HTERT RPE-1 (cell line): ENCODE measurements around the gene FBXO11.

Experiments
- in situ Hi-C: fragments of 300-500 bp; cut with MboI; formaldehyde crosslinking; loops from 4 replicates; pipeline ENCODE4 v1.14.3; 2020; ENCODE audit warnings: low sequenced_read_pairs

Gene FBXO11

GRCh38 chr2:47796090-47796697 is 110.1 kb downstream of the FBXO11 start:
- in situ Hi-C loops: no loop called here

GRCh38 chr2:47785986-47786385 is 120.3 kb downstream of the FBXO11 start:
- in situ Hi-C loops: no loop called here

DNA sequence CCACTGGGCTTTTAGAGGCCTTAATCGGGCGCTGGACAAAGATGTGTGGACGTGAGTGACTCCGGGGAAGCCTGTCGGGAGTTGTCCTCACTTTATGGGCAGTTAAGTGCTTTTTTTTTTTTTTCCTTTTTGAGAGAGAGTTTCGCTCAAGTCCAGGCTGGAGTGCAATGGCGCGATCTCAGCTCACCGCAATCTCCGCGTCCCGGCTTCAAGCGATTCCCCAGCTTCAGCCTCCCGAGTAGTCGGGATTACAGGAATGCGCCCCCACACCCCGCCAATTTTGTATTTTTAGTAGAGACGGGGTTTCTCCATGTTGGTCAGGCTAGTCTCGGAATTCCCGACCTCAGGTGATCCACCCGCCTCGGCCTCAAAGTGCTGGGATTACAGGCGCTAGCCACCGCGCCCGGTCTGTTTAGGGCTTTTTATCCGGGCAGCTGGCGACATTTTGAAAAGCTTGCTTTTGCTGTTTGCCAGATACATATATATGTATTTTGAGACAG is 121.9 kb downstream of the FBXO11 start:
- in situ Hi-C loops: no loop called here

GRCh38 chr2:47783486-47784351 is 122.6 kb downstream of the FBXO11 start:
- in situ Hi-C loops: no loop called here

GRCh38 chr2:47782671-47783485 is 123.4 kb downstream of the FBXO11 start, which contains the start of gene MSH6:
TSS of gene MSH6 (plus strand) at chr2:47783145. CDS start at chr2:47783234, 89 bp downstream.
- in situ Hi-C loops: no loop called here

GRCh38 chr2:47782381-47782670 is 124.0 kb downstream of the FBXO11 start:
- in situ Hi-C loops: no loop called here

GRCh38 chr2:47779426-47779790 is 126.9 kb downstream of the FBXO11 start:
- in situ Hi-C loops: no loop called here

DNA sequence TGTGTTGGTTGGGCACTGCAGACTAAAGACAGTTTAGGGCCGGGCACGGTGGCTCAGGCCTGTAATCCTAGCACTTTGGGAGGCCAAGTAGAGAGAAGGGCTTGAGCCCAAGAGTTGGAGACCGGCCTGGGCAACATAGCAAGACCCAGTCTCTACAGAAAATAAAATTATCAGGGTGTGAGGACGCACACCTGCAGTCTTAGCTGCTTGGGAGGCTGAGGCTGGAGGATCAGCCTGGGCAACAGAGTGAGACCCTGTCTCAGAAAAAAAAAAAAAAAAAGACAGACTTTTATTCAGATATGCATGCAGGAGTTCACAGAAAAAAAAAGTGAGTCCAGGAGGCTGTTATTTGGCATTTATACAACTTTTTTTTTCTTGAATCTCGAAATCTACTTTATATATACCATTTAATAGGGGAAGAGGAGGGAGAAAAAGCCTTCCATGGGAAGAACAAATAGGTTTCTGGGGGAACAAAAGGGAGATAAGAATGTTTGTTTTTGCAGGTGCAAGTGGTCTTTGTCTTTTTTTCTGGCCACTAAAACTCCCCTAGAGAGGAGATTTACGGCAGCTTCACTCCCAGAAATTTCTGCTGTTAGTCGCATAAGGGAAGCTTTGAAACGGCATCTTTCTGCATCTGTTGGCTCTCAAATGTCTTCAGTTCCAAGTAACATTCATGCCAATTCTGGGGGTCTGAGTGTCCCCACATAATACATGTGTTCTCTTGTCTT is 127.4 kb downstream of the FBXO11 start:
- in situ Hi-C loops: no loop called here

DNA sequence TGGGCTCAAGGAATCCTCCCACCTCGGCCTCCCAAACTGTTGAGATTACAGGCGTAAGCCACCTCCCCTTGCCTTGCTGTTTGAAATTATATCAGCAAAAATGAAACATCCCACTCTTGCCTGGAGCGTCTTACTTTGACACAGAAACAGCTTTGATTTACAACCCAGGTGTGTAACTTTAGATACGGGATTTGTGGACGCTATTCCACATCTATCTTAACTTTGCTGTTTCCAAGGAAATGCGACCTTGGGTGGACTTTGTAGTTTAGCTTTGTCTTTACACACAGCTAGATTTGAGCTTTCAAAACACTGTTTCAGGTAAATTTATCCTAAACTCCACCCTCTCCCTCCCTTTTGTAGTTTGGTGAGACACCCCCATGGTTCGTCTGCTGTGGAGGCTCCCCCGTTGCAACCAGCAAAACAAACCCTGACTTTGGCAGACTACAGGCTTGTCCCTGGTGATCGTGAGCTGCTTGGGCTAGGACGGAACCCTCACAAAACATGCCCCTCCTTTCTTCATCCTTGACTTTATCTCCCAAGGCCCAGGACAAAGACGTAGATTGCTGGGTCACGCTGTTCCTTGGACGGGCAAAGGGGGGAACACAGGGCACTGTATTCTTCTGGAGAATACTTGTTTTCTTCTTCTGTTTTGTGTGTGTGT is 128.9 kb downstream of the FBXO11 start:
- in situ Hi-C loops: no loop called here

- in situ Hi-C loops: no loop called here
Measured at GRCh38 chr2:47774567-47774966, 131.7 kb downstream of the FBXO11 start.

GRCh38 chr2:47772343-47772742 is 134.0 kb downstream of the FBXO11 start:
- in situ Hi-C loops: no loop called here

GRCh38 chr2:47771211-47771610 is 135.1 kb downstream of the FBXO11 start:
- in situ Hi-C loops: no loop called here

DNA sequence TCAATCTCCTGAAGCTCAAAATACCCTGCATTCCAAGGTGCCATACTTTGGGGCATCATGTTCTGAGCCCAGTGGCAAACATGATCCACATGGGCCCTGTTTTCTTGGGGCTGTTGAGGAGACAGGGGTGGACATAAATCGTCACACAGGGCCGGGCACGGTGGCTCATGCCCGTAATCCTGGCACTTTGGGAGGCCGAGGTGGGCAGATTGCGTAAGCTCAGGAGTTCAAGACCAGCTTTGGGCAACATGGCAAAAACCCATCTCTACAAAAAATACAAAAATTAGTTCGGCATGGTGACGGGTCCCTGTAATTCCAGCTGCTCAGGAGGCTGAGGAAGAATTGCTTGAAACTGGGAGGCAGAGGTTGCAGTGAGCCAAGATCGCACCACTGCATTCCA is 137.0 kb downstream of the FBXO11 start:
- in situ Hi-C loops: no loop called here

DNA sequence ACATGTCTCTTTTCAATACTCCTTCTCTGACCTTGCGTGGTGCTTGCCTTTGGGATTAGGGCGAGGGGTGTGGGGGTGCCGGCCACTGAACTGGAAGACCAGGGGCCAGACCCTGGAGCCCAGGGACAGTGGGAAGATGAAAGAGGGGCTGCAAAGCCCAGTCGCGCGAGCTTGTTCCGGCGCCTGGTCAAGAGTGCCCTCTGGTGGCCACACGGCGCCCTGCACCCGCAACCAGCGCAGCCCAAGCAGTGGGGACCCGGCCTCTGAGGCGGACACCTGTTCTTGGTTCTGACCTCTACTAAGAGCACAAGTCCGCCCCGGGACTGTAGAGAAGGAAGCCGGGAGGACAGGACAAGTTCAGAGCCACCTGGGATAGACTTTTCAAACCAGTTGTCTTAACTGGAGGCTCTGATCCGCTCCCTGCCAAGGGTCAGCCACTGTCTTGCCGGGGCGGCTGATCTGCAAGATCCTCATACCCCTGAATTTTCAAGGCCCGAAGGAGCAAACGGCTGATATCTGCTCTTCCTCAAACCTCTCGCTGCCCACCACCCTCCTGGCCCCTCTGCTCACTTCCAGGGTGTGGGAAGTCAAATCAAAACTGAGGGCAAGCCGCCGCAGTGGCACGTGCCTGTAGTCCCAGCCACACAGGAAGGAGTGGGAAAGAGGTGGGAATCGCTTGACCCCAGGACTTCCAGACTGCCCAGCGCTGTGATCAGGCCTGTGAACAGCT is 138.3 kb downstream of the FBXO11 start:
- in situ Hi-C loops: no loop called here

GRCh38 chr2:47767497-47767844 is 138.8 kb downstream of the FBXO11 start:
- in situ Hi-C loops: no loop called here

- in situ Hi-C loops: no loop called here
Measured at GRCh38 chr2:47751856-47752414, 154.4 kb downstream of the FBXO11 start.

DNA sequence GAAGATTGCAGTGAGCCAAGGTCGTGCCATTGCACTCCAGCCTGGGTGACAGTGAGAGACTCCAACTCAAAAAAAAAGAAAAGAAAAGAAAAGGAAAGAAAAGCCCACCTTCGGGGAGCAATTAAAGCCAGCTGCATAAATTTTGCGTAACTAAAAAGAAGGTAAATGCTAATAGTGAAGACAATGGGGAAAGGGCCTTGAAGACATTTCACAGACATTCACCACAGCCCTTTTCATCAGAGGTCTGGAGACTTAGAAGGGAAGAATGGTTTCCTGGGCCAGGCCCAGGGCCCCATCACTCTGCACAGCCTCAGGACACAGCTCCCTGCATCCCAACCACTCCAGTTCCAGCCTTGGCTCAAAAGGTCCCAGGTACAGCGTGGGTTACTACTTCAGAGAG is 158.4 kb downstream of the FBXO11 start:
- in situ Hi-C loops: no loop called here

DNA sequence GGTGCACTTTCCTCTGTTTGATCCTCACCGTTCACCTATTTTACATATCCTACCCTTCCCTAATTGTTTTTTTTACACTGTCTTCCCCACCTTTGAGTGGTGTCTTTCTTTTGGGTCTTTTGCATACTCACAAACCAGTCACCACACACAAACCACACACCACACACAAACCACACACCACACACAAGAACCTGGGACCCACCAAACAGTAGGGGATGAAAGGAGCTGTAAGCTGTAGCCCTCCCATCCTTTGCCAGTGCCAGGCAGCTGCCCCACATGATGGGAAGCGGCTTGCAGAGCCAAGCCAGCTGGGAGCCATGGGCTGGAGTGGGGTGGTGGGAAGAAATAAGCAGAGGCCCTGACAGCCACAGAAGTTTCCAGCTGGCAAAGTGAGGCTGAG is 162.2 kb downstream of the FBXO11 start:
- in situ Hi-C loops: no loop called here

DNA sequence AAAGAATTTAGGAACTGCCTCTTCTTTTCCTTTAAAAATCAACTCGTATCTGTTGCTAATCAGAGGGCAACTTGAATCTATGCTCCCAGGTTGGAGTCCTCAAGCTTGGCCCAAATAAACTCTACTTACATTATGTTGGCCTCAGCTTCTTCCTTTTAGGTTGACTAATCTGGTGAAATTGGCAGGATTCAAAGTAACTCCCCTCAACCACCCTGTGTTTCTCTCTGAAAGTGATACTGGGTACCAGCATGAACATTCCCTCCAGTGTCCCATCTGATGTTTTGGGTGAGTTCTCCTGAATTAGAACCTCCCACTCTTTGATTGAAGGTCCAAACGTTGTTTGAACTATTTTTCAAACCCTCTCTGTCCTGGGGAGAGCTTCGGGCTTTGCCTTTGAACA is 164.7 kb downstream of the FBXO11 start:
- in situ Hi-C loops: no loop called here

DNA sequence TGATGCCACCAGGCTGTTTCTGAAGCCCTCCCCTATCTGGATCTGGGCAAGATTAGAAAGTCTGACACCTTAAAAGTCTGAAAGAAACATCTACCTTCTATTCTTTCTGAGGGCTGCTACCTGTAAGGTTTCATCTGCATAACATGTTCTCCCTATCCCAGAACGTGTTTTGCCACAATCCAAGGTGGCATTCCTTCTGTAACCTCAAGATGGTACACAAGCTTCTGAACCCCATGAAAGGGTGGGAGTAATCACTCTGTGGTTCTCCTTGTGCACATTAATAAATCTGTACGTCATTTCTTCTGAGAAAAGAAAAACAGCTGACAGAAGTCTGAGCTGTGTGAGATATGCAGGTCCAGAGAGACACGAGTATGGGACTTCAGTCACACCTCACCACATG is 165.2 kb downstream of the FBXO11 start:
- in situ Hi-C loops: no loop called here
